CD4-positive, alpha-beta T cell treated with Interleukin-4 for 4 hours (primary cell): Measurements from ENCODE around the gene STAC2.

Experiments
- DNase-seq: peaks from one replicate; pipeline ENCODE4 v3.0.0-alpha.2; 2020

Gene STAC2

DNA sequence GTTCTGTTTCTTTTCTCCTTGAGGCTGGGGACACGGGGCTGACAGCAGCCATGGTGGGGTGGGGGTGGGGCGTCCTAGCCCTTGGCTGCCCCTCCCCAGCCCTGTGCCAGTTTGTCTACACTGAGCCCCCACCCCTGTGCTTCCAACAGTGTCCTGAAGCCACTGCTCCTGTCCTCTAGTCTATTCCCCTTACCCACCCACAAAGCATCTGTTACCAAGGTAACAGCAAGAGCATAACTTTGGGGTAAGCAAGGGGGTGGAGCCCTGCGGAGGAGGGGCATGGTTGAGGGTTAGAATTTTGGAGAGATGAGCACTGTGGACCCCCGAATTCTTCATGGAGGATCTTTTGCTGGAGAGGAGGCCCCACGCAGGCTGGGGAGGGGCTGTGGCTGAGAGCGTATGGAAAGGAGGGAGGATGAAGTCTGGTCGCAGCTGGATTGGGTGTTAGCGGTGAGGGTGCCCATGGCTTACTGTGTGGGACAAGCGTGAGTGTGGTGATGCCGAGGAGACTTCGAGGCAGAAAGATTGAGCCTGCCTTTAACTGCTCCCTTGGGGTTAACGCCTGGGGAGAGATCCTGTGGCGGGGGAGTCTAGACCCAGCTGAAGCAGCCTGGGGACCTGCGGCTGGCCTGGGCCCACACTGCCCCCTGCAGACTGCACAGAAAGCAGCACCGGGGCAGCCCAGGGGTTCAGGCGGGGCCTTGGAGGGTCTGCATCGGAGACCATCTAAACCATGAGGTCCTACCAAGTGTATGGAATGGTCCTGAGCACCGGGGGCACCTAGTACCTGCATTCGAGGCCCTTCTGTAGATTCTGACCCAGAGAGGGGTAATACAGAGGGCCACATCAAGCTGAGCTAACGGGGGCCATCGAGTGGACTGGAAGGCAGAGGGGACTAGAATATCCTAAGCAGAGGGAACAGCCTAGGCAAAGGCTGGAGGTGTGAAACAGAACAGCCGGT, 6.1 kb upstream of the STAC2 start:
- peak; percentile 49 for DNase-seq

DNA sequence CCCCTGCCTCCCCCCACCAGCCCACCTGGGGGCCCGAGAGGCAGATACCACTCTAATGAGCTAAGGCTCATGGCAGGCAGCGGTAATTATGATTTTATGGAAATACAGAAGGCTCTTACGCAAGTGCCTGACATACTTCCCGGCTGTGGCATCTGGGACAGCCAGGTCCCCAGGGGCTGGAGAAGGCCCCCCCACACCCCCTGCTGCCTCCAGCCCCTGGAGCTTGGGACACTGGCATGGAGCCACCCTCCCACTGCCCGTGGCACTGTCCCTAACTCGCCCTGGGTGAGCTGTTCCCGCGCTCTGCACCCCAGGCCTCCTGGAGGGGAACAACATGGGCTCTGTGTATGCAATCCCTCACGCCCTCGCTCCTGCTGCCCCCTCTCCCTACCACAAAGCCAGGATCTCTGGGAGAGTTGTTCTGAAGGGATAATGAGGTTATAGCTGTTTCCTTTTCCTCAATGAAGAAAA, 5.4 kb upstream of the STAC2 start:
- no peak for DNase-seq

DNA sequence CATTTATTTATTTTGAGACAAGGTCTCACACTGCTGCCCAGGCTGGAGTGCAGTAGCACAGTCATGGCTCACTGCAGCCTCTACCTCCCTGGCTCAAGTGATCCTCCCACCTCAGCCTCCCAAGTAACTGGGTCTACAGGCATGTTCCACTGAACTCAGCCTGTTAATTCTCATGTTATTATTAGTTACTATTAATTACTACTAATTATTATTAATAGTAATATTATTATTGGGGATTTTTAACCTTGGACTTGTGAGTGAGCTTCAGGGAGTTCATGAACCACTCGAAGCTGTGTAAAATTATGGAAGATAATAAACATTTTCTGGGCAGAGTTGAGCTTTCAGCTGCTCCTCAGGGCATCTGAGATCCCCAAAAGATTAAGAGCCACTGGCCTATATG, 4.6 kb upstream of the STAC2 start:
- no peak for DNase-seq

DNA sequence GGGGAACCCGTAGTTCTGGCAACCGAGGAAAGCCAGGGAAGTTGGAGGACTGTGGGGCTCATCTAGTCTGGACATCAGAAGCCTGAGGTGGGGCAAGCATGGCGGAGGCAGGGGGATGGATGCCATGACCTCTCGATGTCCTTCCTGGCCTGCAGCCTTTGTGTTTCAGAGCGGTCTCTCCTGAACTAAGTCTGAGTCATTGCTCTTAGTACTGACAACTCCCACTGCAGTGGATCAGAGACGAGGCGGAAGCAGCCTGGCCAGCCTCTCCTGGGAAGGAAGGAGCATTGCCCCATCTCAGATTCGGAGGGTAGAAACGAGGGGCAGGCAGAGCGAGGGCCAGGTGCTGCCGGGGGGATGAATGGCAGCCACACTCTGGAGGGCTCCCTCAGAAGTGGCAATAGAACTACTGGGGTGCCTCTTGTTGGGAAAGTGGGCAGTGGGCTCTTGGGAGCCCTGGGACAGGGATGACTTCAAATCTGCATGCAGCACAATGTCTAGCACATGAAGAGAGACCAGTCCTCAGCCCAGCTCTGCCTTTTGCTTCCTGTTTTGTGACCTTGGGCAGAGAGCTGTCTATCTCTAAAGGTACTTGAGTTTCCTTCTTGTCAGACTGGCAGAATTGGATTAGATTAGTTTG, 3.6 kb upstream of the STAC2 start:
- no peak for DNase-seq

DNA sequence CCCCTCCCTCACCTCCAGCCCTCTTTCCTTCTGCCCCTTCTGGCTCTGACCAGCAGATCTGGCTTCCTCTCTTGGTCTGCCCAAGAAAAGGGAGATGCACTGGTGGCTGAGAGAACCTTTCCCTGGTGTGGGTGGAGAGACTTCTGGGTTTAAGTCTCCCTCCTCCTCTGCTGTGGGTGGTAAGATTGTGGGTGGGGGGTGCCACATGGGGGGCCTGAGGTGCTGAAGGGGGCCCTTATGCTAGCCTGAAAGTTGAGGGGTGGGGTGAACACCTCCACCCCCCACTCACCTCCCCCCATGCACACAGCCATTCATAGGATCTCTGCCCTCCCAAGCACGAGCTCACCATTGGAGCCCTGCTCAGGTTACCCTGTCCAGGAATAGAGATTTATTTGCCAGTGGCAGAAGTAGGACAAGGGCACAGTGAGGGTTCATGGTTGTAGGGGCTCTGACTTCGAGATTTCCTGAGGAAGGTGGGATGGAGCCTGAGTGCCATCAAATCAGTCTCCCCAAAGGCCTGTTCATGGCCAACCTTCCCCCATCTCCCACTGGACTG, 1.7 kb upstream of the STAC2 start:
- DNase-seq: no peak

DNA sequence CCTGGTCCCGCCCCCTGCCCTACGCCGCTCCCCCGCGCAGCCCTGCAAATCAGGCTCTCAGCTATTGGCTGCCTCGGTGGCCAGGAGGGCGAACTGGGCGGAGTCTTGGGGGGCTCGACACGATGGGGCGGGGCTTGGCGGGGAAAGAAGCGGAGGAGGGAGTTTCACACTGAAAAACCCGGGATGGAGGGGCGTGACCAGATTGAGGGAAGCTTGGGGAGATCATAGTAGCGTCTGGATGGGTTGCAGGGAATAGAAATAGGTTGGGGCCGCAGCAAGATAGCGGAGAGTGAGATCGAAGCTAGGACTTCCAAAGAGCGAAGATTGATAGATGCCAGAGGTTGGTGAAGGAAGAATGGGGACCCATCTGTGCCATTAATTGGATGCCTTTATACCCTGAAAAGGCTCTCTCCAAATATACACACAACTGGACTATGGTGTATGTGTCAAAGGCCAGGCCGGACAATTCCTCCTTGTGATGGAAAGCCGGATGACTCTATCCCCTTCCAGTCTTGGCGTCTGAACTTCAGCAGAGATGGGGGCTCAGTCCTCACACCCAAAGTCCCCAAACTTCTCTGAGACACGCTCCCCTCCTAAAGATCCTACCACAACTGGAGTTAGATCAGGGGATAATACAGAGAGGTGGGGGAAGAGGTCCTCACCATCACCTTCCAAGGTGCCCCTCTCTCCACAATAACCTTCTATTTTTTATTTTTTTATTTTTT, 376 bp upstream of the STAC2 start:
- no peak for DNase-seq

DNA sequence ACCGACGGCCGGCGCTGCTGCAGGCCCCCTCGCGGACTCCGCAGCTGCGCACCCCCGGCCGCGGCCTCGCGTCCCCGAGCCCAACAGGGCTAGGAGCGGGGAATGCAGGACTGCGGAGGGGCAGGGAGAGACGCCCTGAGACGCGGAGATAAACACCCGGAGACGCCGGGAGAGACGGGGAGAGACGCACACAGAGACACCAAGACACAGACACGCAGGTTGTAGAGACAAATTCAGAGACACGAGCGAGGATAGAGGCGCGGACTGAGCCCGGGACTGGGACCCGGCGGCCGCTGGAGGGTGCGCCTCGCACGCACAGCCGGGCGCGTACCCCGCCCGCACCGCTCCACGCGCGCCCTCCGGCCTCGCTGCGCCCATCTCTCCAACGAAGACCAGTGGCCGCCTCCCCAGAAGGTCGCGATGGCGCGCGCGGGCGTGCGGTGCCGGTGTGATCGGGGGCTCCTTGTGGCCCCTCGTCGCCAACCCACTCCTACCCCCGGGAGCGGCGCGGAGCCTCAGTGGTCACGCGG, 902 bp downstream of the STAC2 start:
- DNase-seq: no peak

DNA sequence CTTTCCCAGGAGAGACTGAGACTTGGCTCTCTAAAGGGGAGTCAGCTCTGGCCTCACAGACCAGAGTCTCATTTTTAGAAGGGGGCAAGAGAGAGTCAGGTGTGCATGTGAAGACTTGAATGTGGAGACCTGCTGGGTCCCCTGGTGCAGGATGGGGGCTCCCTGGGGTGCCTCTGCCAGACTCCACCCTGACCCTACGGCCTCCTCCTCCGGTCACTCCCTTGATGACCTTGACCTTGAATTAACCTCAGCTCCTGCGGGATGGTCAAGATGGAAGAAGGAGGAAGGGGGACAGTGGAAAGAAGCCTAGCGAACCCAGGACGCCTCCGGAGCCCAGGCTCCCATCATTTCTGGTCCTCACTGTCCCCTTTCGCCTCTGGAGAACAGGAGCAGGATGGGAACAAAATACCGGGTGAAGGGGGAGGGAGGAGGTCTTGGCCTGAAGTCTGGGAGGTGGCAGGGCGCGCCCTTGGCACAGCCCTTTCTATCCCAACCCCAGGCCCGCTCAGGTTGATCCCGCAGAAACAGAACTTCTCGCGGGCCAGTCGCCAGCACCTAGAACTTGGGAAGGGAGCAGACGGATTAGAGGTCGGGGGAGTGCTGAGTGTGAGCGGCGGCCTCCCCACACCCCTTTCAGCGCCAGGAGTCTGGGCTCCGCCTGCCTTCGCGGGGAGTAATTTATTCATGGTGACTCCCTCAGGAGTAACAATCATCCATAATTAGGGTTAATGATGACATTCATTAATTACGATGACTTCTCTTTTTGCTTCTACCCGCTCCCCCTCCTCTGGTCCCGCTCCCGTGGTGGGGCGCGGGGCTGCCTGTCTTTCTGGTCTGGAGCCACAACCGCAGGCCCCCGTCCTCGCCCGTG, 1.6 kb downstream of the STAC2 start:
- DNase-seq: no peak

DNA sequence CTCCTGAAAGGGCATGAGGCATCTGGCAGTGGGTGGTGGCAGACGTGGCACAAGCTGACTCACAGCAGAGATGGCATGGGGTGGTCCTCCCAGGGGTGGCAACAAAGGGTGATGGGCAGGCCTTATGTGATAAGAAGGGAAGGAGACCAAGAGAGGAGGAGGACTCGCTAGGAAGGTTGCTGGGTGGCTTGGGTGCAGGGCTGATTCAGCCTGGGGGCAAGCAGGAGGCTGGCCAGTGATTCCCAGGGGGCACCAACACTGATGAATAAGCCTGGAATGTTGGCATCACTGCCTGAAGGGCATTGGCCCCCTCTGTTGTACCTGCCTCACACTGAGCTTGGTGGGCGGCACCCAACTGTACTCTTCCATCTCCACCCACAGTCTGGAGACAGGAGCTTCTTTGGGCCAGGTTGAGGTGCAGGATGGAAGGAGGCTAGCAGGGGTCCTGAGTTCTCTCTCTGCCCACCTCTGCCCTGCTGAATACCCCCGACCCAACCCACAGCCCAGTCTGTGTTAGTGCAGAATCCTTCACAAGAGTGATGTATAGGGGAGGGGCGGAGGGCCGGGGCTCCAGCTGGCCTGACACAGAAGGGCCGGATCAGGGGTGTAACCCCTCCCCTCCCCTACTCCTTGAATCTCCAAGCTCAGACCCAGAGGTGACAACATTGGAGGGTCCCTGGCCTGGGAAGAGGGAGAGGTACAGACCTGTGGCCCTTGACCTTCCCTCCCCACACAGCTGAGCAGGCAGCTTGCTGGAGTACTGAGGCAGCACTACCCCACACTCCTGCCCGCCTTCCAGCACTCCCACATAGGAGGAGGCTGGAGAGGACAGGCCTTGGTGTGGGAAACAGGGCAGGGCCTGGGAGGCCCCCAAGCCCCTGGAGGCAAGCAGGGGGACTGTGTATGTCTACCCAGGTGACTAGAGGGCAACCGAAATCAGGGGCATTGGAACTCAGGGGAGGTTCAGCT, 2.6 kb downstream of the STAC2 start:
- no peak for DNase-seq

DNA sequence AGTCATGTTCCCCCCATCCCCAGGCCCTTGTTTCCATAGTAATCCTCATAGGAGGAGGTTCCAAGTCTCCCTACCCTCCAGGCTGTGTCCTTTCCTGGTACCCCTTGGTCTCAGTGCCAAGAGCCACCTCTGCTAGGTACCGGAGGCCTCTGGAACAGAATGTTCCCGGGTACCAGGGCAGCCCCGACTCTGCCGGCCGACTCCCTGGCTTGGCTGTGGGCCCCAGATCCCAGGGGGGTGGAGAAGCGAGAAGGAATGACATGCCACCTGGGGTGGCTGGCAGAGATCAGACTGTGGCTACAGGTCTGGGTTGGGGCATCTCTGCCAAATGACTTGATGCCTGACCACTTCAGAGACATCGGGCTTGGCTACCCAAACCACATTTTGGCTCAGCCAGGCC, 3.6 kb downstream of the STAC2 start:
- no peak for DNase-seq

DNA sequence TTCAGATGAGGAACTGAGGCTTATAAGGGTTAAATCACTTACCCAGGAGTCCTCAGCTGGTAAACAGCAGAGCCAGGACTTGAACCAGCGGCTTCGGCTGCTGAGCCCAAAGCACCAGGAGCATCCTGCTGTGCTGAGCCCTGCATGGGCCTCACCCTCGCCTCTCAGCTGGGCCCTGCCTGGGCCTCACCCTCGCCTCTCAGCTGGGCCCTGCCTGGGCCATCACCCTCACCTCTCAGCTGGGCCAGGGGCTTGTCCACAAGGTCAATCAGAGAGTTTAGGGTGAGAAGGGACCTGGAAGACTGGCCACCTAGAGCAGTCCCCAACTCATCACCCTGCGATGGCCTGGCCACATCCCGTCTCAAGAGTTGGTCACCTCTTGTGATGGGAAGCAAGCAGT, 4.2 kb downstream of the STAC2 start:
- no peak for DNase-seq

DNA sequence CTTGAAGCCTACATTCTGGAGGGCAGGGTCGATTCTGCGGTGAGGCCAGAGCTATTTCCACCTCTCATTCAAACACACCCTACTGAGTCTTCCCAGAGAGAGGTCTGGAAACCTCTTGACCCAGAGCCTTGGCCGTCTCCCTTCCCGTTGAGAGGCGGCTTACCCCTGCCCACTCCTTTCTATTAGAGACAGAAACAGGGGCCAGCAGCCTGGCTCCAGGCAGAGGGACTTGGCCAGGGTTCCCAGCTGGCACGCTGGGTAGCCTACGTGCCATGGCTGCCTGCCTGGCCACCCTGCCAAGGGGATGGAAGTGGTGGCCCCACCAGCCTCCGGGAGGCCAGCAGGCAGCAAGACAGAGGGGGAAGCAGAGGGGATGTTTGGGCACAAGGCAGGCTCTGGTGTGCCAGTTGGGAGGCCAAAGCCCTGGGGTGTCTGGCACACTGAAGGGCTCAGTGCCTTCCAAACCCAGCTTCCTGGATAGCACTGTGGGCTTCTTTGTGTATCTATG, 6.0 kb downstream of the STAC2 start:
- no peak for DNase-seq

DNA sequence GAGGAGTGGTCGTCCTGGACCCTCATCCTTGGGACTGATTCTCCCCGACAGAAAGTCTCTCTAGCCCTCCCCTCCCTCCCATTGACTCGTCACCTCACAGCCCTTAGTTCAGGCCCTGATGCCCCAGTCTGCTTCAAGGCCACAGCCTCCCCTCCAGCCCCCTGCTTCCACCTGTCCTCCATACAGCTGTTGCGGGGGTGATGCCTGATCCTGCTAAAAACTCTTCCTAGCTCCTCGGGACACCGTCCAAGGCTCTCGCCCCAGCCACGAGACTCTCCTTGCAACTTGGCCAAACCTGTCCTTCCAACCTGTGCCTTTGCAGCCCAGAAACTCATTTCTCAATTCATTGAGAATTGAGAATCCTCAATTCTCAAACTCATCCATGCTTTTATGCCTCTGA, 6.8 kb downstream of the STAC2 start:
- no peak for DNase-seq

DNA sequence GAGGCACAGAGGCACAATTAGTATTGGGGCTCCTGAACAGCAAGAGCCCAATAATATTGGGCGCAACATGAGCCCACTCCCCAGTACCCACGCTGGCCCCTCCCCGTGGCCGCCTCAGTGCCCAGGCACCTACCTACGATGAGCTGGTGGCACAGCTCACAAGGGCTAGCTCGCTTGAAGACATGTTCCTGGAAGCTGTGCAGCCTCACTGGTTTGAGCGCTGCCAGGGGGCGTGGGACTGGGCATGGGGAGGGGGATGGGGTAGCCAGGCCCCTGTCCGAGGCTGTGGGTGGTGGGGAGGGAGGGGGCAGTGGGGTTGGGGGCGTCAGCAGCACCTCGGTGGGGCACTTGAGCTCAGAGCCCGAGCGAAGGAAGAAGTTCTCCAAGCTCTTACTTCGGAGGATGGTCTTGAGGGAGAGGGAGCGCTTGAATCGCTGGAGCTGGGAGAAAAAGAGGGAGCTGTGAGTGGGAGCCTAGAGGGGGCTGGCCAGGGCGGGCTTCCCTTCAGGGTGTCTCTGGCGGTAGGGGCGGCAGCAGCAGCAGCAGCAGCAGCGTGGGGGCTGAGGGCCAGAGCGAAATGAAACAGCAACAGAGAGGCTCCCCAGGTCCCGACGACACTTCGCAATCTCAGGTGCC, 7.9 kb downstream of the STAC2 start:
- DNase-seq: no peak

DNA sequence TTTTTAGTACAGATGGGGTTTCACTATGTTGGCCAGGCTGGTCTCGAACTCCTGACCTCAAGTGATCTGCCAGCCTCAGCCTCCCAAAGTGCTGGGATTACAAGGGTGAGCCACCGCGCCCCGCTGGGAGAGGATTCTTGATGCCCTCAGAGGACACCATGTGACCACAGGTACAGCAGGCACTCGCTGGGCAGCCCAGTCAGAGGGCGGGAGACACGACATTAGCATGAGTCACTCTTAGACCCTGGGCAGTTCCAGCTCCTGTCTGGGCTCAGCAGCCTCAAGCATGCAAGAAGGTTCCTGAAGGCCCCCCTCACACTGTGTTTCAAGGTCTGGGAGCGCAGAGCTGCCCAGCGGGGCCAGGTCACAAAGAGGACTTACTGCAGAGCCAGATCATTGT, 11.9 kb downstream of the STAC2 start:
- DNase-seq: no peak

DNA sequence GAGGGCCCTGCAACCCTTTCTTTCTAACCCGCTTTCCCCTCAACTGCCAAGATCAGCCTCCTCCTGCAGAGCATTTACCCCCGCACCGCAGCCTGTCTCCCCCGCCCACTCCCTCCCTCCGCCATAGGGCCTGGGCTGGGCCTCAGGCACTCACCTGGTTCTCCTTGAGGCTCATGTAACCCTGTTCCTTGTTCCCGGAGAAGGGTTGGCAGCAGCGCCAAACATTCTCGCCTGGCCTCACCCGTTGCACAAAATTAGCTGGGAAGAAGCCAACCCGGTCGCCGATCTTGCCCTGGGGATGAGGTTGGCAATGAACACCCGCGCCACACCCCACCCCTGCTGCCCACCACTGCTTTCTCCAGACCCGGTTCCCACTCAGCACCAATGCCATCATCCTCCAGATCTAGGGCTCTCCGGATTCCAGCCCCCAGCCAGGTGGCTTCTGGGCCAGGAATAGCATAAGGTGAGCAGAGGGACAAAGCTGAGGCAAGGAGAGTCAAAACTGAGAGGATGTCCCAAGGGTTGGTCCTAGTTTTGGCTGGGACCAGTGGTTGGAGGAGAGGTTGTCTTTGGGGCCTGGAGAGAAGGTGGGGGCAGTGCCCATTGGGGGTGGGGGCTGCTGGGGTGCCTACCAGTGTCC, 12.8 kb downstream of the STAC2 start:
- no peak for DNase-seq

DNA sequence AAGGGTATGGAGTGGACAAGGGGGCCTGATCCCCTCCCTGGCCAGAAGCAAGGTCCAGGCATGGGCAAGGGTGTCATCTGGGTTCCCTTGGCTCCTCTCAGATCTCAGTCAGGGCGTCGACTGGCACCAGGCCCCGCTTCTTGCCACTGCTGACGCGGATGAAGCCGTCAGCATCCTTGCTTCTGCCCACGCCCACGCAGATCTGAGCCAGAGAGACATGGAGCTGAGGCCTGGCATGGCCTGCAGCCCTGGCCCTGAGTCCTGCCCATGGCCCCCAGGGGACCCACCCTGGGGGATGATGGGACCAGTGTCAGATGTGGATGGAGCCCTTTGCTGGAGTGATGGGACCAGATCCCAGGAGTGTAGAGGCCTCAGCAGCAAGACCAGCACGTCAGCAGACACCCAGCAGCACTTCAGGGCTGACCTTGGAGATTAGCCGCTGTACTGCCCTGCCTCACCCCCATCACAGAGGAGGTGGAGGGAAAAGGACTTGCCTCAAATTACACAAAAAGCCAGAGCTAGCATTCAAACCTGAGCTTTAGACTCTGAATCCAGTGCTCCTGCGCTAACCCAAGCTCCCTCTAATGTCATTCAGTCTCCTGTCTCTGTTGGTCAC, 13.4 kb downstream of the STAC2 start:
- DNase-seq: no peak

DNA sequence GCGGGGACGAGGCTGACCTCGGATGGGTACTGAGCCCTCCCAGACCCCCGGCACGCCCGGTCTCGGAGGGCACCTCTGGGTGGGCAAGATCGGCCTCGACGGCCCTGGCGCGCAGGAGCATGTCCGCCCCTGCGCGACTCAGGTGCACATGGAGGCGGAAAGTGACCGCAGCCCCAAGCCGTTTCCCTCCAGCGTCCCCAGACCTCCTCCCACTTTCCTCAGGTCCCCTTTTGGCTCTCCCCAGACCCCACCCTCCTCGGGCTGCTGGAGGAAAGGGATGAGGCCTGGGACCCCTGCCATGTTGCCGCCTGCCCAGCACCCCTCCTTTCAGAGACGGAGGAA, 15.7 kb downstream of the STAC2 start:
- DNase-seq: no peak
